HG03342 (cell line): ENCODE measurements around the gene DYNLT1.
"Not testable (repeated sequence)": the region's sequence is repeated elsewhere in the genome, so short reads cannot be mapped to it uniquely, and the experiment has no call there.

Source experiments
- ATAC-seq: cut with Tn5 transposase; IDR thresholded peaks from one replicate; pipeline ENCODE4 v1.9.1; 2021; ENCODE audit warnings: mild to moderate bottlenecking, moderate library complexity; ENCODE audit not compliant: unreplicated experiment

The DYNLT1 gene

DNA sequence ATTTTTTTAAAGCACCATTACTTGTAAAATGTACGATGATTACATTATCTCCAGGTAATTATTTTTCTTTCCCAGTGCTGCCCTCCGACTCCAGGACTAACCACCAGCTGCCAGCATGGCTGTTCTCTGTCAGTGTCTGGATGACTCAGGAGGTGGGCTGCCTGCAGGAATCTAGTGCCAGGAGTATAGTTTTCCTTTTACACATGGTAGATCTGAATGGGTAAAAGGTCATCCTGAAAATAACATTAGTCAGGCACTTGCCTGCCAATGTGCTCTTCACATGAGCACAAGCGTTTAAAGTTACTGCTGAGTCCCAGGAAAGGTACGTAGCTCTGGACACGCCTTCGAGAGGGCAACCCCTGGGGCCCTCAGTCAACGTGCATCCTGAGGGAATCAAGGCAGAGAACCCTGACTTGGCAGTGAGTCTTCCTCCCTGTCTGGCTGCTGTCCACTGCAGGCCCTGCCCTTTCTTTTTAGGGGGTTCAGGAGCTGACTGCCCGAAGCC is 2.4 kb downstream of the DYNLT1 start:
- ATAC-seq: no peak

- no peak for ATAC-seq
Observed at GRCh38 chr6:158640519-158640918, 4.0 kb downstream of the DYNLT1 start.

- ATAC-seq: no peak
Observed at GRCh38 chr6:158639056-158639455, 5.5 kb downstream of the DYNLT1 start.

- no peak for ATAC-seq
Observed at GRCh38 chr6:158638324-158638854, 6.2 kb downstream of the DYNLT1 start.

DNA sequence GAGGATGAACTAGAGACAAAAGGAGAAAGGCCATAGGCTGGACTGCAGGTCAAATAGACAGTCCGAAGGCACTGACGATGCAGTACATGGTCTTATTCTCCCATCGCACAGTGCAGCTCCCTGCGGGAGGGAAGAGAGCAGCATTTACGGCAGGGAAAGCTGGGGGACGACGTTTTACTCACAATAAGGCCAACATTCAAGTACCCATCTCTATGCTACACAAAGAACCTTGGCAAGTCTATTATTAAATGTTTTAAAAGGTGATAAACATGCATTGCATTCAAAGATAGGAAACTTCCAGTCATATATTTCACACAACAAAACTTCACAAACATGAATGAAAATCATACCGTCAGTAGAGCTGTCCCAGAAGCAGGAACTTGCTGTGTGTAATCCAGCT is 7.8 kb downstream of the DYNLT1 start:
- no peak for ATAC-seq

DNA sequence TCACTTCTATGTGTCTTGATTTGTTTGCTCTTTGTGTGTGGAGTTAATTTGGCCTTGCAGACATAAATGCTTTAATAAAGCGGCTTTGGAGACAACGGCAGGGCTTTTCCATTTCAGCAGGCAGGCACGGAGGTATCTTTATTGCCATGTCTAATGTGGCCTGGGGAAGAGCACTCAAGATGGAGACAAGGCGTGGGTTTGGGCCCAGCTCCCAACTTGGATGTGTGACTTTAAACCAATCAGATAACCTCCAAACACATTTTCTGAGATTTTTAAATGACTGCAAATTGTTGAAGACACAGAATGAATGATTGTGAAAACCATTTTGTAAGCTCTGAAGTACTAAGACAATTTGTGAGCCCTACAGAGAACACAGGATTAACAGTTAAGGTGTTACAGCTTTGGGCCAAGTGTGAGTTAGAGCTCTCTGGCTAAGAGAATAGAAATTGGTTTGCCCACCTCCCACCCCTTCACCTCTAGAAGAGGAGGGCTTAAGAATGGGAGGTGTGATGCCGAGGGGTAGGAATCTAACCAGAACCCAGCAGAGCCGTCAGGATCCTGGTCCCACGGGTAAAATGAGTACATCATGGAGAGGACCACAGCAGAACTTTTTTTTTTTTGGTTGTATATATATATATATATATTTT is 9.0 kb downstream of the DYNLT1 start:
- no peak for ATAC-seq

DNA sequence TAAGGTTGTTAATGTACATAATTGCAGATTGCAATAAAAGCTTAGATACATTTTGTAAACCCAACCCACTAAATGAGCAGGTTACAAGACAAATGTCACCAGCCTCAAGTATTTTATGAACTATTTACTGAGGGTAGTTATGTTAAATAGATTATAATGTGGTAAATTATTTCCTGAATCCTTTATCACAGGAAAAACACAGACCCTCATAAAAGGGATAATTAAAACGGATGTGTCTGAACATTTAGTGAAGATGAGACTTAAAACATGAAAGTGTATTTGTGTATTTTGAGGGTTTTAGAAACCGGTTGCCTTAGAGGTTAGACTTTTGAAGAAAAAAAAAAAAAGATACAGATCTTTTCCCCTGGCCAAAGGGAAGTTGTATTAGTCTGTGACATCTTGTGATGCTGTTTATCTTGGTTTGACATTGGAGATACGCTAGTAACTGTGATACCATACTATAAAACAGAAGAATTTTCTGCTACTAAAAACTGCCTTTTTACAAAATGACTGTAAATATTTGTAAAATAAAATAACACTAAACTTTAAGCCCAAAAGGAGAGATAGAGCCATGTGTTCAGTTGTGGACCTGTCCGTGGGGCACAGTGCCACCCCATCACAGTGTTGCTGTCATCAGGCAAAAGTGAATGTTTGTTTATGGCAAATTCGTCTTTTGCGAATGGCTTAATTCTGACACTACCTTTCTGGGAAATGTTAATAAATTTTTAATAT is 9.7 kb downstream of the DYNLT1 start:
- no peak for ATAC-seq

GRCh38 chr6:158633127-158633526 is 11.4 kb downstream of the DYNLT1 start:
- no peak for ATAC-seq

DNA sequence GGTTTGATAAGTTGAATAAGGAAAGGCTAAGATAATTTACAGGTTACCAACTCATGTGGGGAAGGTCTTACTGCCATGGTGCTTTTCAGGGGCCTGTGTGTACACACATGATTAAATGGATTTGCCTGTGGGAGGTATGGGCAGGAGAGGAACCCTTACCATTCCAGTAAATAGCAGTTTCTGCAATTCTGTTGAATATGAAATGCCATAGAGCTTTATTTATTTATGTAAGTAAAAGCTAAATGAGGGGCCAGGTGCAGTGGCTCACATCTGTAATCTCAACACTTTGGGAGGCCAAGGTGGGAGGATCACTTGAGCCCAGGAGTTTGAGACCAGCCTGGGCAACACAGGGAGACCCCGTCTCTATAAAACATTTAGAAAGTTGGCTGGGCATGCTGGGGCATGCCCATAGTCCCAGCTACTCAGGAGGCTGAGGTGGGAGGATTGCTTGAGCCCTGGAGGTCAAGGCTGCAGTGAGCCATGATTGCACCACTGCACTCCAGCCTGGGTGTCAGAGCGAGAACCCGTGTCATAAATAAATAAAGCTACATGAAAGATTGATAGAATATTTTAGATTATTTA is 11.9 kb downstream of the DYNLT1 start:
- ATAC-seq: not testable (repeated sequence)

DNA sequence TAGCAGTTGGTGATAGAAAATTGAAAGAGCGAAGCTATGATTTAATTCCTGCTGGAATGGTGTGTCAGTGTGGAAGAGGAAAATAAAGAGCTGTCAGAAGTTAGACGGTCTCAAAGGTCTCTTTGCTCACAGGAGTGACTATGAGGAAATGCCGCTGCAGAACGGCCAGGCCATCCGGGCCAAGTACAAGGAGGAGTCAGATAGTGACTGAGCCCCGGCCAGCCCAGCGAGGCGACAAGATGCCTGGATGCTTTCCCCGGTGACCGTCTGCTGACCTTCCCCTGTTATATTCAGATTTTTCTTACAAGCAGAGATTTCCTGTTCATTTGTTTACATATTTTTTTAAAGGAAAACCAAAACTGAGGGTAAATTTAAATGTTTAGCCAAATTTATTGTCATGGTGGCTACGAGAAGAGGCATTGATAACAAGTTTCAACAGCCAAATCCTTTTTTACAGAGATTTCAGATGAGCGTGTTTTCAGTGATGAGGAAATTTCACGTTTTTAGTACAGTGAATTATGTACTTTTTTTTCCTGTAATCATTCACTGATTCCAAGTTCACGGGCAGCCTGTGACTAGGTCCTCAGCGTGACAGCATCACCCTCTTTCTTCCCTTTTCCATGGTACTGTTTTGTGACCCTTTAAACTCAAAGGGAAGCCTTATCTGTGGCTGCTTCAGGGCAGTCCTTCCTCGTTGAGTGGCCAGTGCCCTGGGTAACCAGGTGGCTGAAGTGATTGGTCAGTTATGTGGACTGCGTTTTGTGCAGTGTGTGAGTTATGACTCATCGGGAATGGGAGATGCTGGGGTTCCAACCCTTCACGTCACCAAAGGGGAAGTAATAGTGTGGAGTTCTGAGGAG is 12.6 kb downstream of the DYNLT1 start:
- no peak for ATAC-seq

DNA sequence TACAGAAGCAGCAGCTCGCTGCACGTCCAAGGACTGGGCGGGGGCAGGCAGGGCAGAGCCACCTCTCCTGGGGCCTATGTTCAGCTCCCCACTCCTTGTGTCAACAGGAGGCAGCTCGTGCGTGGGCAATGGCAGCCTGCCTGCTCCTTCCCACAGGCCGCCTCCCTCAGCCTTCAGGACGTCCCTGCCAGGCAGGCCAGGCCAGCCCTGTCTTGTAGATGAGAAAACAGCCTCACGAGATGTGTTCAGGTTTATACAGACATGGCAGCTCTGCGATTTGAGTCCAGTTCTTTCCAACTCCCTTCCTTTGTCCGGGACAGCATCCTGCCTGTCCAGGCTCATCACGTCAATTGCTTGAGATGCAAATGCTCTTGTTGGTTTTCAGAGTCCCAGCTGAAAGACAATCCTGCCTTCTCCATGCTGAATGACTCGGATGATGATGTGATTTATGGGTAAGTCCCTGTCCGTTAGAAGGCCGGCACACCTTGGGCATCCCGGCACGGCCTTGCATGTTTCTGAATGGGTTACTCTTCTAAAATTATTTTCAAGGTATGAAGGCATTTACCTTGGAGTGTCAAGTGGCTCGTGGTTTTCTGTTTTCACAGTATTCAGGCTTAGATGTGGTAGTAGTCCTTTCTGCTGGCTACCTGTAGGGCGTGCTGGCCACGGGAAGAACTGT is 13.5 kb downstream of the DYNLT1 start:
- no peak for ATAC-seq

GRCh38 chr6:158629367-158630221 is 14.9 kb downstream of the DYNLT1 start:
- no peak for ATAC-seq

GRCh38 chr6:158628542-158628941 is 16.0 kb downstream of the DYNLT1 start:
- no peak for ATAC-seq

DNA sequence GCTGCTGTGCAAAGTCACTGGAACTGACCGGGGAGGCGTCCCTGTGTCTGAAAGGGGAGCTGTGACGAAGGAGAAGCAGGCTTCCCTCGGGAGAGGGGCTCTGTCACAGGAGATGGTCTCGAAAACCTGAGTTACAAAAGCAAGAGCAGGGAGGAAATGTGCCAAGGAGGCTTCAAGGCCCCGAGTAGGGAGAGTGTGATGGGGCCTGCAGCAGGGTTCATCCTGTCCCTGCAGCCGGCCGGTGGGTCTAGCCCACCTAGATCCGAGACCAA is 16.7 kb downstream of the DYNLT1 start:
- no peak for ATAC-seq

DNA sequence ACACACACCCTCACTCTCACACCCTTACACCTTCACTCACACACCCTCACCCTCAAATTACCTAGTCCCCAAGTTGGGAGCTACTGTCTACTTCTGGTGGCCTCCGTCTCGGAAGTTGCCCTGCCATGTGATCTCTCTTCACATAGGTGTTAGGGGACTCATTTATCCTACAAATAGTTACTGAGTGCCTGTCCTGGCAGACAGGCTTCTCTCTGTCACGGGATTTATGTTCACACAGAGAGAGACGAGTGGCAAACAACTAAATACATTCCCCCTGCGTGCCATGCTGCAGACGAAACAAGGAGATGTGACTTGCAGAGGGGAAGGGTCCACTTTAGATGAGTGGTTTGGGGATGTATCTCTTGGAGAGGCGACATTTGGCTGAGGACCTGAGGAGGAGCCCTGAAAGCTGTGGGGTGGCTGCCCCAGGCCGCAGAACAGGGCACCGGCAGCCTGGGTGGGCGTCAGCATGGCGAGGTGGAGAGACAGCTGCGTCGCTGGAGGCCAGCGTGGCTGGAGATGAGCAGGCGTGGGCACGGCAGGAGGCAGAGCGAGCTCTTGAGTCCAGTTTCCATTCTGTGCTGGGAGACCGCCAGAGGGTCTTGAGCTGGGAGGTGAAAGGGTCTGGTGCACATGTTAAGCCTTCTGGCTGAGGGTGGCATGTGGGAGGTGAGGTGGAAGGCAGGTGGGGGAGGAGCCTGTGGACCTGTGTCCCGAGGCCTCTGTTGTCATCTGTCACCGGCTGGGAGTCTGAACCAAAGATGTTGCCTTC is 17.2 kb downstream of the DYNLT1 start:
- ATAC-seq: no peak

GRCh38 chr6:158626360-158627167 is 18.0 kb downstream of the DYNLT1 start:
- ATAC-seq: no peak

- ATAC-seq: no peak
Observed at GRCh38 chr6:158625881-158626305, 18.6 kb downstream of the DYNLT1 start.
